H9 (cell line): ENCODE results near the gene COPS9. TPM values are rescaled to one million over a fixed set of nuclear protein-coding genes. Genes with fewer than 3 reads are reported as not detected.

Source experiments
- DNase-seq: peaks from one replicate; pipeline ENCODE4 v3.0.0-alpha.2; 2017
- H2AFZ ChIP-seq: one replicate; pipeline ENCODE4 v1.6.1; 2013; ENCODE audit warnings: mild to moderate bottlenecking, low read length, control low read depth, moderate library complexity
- H2AK5ac ChIP-seq: 2 replicates; pipeline ENCODE4 v1.6.1; 2013; ENCODE audit warnings: low read length, control low read depth, mixed read lengths; ENCODE audit not compliant: insufficient read length
- H2BK120ac ChIP-seq: one replicate; pipeline ENCODE4 v1.6.1; 2013; ENCODE audit warnings: low read depth, mild to moderate bottlenecking, low read length, control low read depth, inconsistent platforms; ENCODE audit not compliant: poor library complexity, severe bottlenecking
- H2BK12ac ChIP-seq: 2 replicates; pipeline ENCODE4 v1.6.1; 2013; ENCODE audit warnings: low read length, control low read depth, mixed read lengths, low read depth; ENCODE audit not compliant: insufficient read length
- H2BK15ac ChIP-seq: 2 replicates; pipeline ENCODE4 v1.6.1; 2013; ENCODE audit warnings: low read depth, low read length, control low read depth
- H2BK20ac ChIP-seq: one replicate; pipeline ENCODE4 v1.6.1; 2013; ENCODE audit warnings: low read depth, mild to moderate bottlenecking, low read length, control low read depth, inconsistent platforms; ENCODE audit not compliant: poor library complexity, severe bottlenecking
- H2BK5ac ChIP-seq: 2 replicates; pipeline ENCODE4 v1.6.1; 2013; ENCODE audit warnings: low read length, control low read depth, mixed read lengths; ENCODE audit not compliant: insufficient read length
- H3K14ac ChIP-seq: 2 replicates; pipeline ENCODE4 v1.6.1; 2013; ENCODE audit warnings: low read length, control low read depth; ENCODE audit not compliant: insufficient read depth
- H3K18ac ChIP-seq: 2 replicates; pipeline ENCODE4 v1.6.1; 2013; ENCODE audit warnings: low read depth, mild to moderate bottlenecking, mixed read lengths, low read length, control low read depth; ENCODE audit not compliant: insufficient read length
- H3K23ac ChIP-seq: 2 replicates; pipeline ENCODE4 v1.6.1; 2013; ENCODE audit warnings: low read length, control low read depth, mixed read lengths, low read depth; ENCODE audit not compliant: insufficient read length
- H3K23me2 ChIP-seq: 2 replicates; pipeline ENCODE4 v1.6.1; 2013; ENCODE audit warnings: low read depth, mild to moderate bottlenecking, mixed read lengths, low read length, control low read depth; ENCODE audit not compliant: insufficient read length, poor library complexity, severe bottlenecking
- H3K27ac ChIP-seq: 2 replicates; pipeline ENCODE4 v1.5.1; 2013; ENCODE audit warnings: low read length, control low read depth, mixed read lengths, low read depth; ENCODE audit not compliant: insufficient read length
- H3K27me3 ChIP-seq: 2 replicates; pipeline ENCODE4 v1.6.1; 2013; ENCODE audit warnings: low read length, control low read depth, inconsistent platforms; ENCODE audit not compliant: insufficient read depth
- H3K4ac ChIP-seq: 2 replicates; pipeline ENCODE4 v1.6.1; 2013; ENCODE audit warnings: low read depth, mild to moderate bottlenecking, control low read depth, inconsistent platforms, low read length, moderate library complexity
- H3K4me1 ChIP-seq: 2 replicates; pipeline ENCODE4 v1.6.1; 2013; ENCODE audit warnings: low read length, control low read depth, inconsistent platforms; ENCODE audit not compliant: insufficient read depth
- H3K4me2 ChIP-seq: 2 replicates; pipeline ENCODE4 v1.6.1; 2013; ENCODE audit warnings: low read length, control low read depth, mixed read lengths; ENCODE audit not compliant: insufficient read length, insufficient read depth
- H3K56ac ChIP-seq: 2 replicates; pipeline ENCODE4 v1.6.1; 2013; ENCODE audit warnings: low read depth, mild to moderate bottlenecking, mixed read lengths, low read length, control low read depth; ENCODE audit not compliant: insufficient read length
- H3K79me1 ChIP-seq: 2 replicates; pipeline ENCODE4 v1.6.1; 2013; ENCODE audit warnings: low read depth, mild to moderate bottlenecking, moderate library complexity, low read length, control low read depth, inconsistent platforms; ENCODE audit not compliant: insufficient read depth, poor library complexity, severe bottlenecking
- H3K79me2 ChIP-seq: 2 replicates; pipeline ENCODE4 v1.6.1; 2013; ENCODE audit warnings: low read length, control low read depth, inconsistent platforms; ENCODE audit not compliant: insufficient read depth
- H3K9ac ChIP-seq: 2 replicates; pipeline ENCODE4 v1.6.1; 2013; ENCODE audit warnings: low read length, control low read depth, mixed read lengths; ENCODE audit not compliant: insufficient read length; ENCODE audit errors: extremely low read depth
- H3K9me3 ChIP-seq: one replicate; pipeline ENCODE4 v1.6.1; 2013; ENCODE audit warnings: low read depth, low read length, inconsistent platforms; ENCODE audit not compliant: control insufficient read depth
- H3T11ph ChIP-seq: one replicate; pipeline ENCODE4 v1.6.1; 2013; ENCODE audit warnings: mild to moderate bottlenecking, low read length, control low read depth, inconsistent platforms
- H4K20me1 ChIP-seq: one replicate; pipeline ENCODE4 v1.6.1; 2013; ENCODE audit not compliant: control insufficient read depth, insufficient read length, insufficient read depth
- H4K5ac ChIP-seq: 2 replicates; pipeline ENCODE4 v1.6.1; 2013; ENCODE audit warnings: low read depth, mild to moderate bottlenecking, mixed read lengths, low read length, control low read depth; ENCODE audit not compliant: insufficient read length
- H4K8ac ChIP-seq: replicated peaks from 2 replicates; pipeline ENCODE4 v1.6.1; 2013; ENCODE audit warnings: low read length, control low read depth, mixed read lengths, low read depth; ENCODE audit not compliant: insufficient read length
- H4K91ac ChIP-seq: 2 replicates; pipeline ENCODE4 v1.6.1; 2013; ENCODE audit warnings: low read depth, mild to moderate bottlenecking, moderate library complexity, mixed read lengths, low read length, control low read depth; ENCODE audit not compliant: insufficient read length
- H3K27ac Mint-ChIP-seq, 3 experiments: 2 replicates in 2 of 3; 3 replicates in 1 of 3; pipeline ENCODE4 v1.8.0; 2020 to 2021; ENCODE audit warnings: mixed read lengths in 3 of 3, mild to moderate bottlenecking in 1 of 3, moderate library complexity in 1 of 3
- H3K27me3 Mint-ChIP-seq: 2 replicates; pipeline ENCODE4 v1.8.0; 2021; ENCODE audit warnings: low read depth, mild to moderate bottlenecking, moderate library complexity, mixed read lengths
- H3K36me3 Mint-ChIP-seq, 3 experiments: 2 replicates in 2 of 3; 3 replicates in 1 of 3; pipeline ENCODE4 v1.8.0; 2020 to 2021; ENCODE audit warnings: low read depth in 3 of 3, mixed read lengths in 3 of 3; ENCODE audit not compliant: insufficient read depth in 1 of 3
- H3K4me1 Mint-ChIP-seq, 2 experiments: 2 replicates each; pipeline ENCODE4 v1.8.0; 2020; ENCODE audit warnings: mixed read lengths in 2 of 2
- H3K4me3 Mint-ChIP-seq, 2 experiments: 2 replicates in 1 of 2; 3 replicates in 1 of 2; pipeline ENCODE4 v1.8.0; 2020 to 2021; ENCODE audit warnings: mild to moderate bottlenecking in 2 of 2, mixed read lengths in 2 of 2, moderate library complexity in 1 of 2
- H3K9me3 Mint-ChIP-seq, 2 experiments: 2 replicates in 1 of 2; 3 replicates in 1 of 2; pipeline ENCODE4 v1.8.0; 2020; ENCODE audit warnings: mild to moderate bottlenecking in 2 of 2, mixed read lengths in 2 of 2, moderate library complexity in 1 of 2
- CTCF ChIP-seq: fragments of 200-600 bp; sonication (generic); conservative IDR thresholded peaks from 3 replicates; pipeline ENCODE4 v1.8.0; 2021; ENCODE audit warnings: antibody characterized with exemption, mild to moderate bottlenecking
- whole genome bisulfite sequencing: extraction: QIAGEN DNeasy Blood & Tissue Kit; methylation state at CpG from one replicate; pipeline ENCODE4 v1.1.7; 2013; ENCODE audit warnings: missing lambda C conversion rate, low lambda C conversion rate, mixed read lengths; ENCODE audit not compliant: insufficient read length; ENCODE audit errors: extremely low coverage; 5-methylcytosine and 5-hydroxymethylcytosine counted together
- total RNA-seq: library from RNA; stranded (reverse); gene quantifications from 2 replicates; pipeline ENCODE4 v1.2.1, GENCODE V29; 2021

COPS9 gene
- total RNA-seq, 1 experiment from 2014 or later = 142 TPM

- H3K4ac ChIP-seq = no peak overlapping the region
- no peaks in the 10 kb centered on the region for H3K79me1 ChIP-seq
- H3K23me2 ChIP-seq = no peaks in the 10 kb centered on the region
- H3K79me2 ChIP-seq = no peaks in the 10 kb centered on the region
- peaks cover 0 to 8% of the 10 kb centered on the region in 2 experiments; a peak in 1 of 4 replicates for H3K4me1 Mint-ChIP-seq
- WGBS = no CpG with 5 or more reads among the region's 4 CpGs
- no peak overlapping the region for H3K27ac Mint-ChIP-seq
- no peak overlapping the region for H4K5ac ChIP-seq
- H3K4me1 ChIP-seq = no peaks in the 10 kb centered on the region
- H2BK120ac ChIP-seq = no peak overlapping the region
- H3K18ac ChIP-seq = no peak overlapping the region
- no peak overlapping the region for H2AK5ac ChIP-seq
- no peak overlapping the region for H3K14ac ChIP-seq
- no peaks in the 10 kb centered on the region for H3K27me3 ChIP-seq
- no peak overlapping the region for H2BK20ac ChIP-seq
- peaks cover 2% of the 10 kb centered on the region for H3K9me3 ChIP-seq
- no peak overlapping the region for H2BK12ac ChIP-seq
- no peak overlapping the region for H3K27ac ChIP-seq
- peaks cover 10 to 16% of the 10 kb centered on the region in 2 experiments; a peak in 4 of 5 replicates for H3K9me3 Mint-ChIP-seq
- H2AFZ ChIP-seq = no peak overlapping the region
- no peaks in the 10 kb centered on the region for H4K20me1 ChIP-seq
- no peak overlapping the region for H3K23ac ChIP-seq
- no peak overlapping the region for H2BK15ac ChIP-seq
- peaks cover 15% of the 10 kb centered on the region for H3K27me3 Mint-ChIP-seq
- no peak overlapping the region for H3K4me3 Mint-ChIP-seq
- no peak overlapping the region for H4K91ac ChIP-seq
- no peak overlapping the region for H2BK5ac ChIP-seq
- H3K4me2 ChIP-seq = no peak overlapping the region
- no peak overlapping the region for H3K56ac ChIP-seq
- H3T11ph ChIP-seq = no peak overlapping the region
- H3K36me3 Mint-ChIP-seq = peaks cover 0 to 7% (median 2%) of the 10 kb centered on the region in 3 experiments; a peak in 4 of 7 replicates
- no peak for TF ChIP-seq CTCF
- H4K8ac ChIP-seq = no peak overlapping the region
- DNase-seq = no peak
- no peak overlapping the region for H3K9ac ChIP-seq
Observed at GRCh38 chr2:240182476-240182875, 46.4 kb upstream of the COPS9 start.
